GM23338 (cell line): ENCODE results near the gene PARD3. TPM values are rescaled to one million over a fixed set of nuclear protein-coding genes. Genes with fewer than 3 reads are reported as not detected.

Source experiments
- ATAC-seq: fragments of 200-7000 bp; cut with Tn5 transposase; 3 replicates; pipeline ENCODE4 v1.9.1; 2020
- DNase-seq: peaks from one replicate; pipeline ENCODE4 v3.0.0-alpha.2; 2015; ENCODE audit warnings: low spot score
- H2AFZ ChIP-seq: fragments of 200-600 bp; sonication (generic); 2 replicates; pipeline ENCODE4 v1.8.0; 2016; ENCODE audit warnings: antibody characterized with exemption, mild to moderate bottlenecking, moderate library complexity
- H3F3A ChIP-seq: fragments of 200-600 bp; sonication (generic); replicated peaks from 2 replicates; pipeline ENCODE4 v1.8.0; 2017; ENCODE audit warnings: antibody characterized with exemption, mixed run types, low read depth
- H3K27ac ChIP-seq: fragments of 200-600 bp; sonication (generic); 2 replicates; pipeline ENCODE4 v1.6.1; 2016; ENCODE audit warnings: low read depth
- H3K27me3 ChIP-seq: fragments of 200-600 bp; sonication (generic); 2 replicates; pipeline ENCODE4 v1.8.0; 2016; ENCODE audit warnings: mild to moderate bottlenecking, mixed run types, moderate library complexity; ENCODE audit not compliant: insufficient read depth
- H3K36me3 ChIP-seq: fragments of 200-600 bp; sonication (generic); 2 replicates; pipeline ENCODE4 v1.8.0; 2016; ENCODE audit warnings: mild to moderate bottlenecking; ENCODE audit not compliant: insufficient read depth
- H3K4me1 ChIP-seq: fragments of 200-600 bp; sonication (generic); 2 replicates; pipeline ENCODE4 v1.8.0; 2016; ENCODE audit warnings: mild to moderate bottlenecking, moderate library complexity; ENCODE audit not compliant: insufficient read depth
- H3K4me2 ChIP-seq: fragments of 200-600 bp; sonication (generic); 2 replicates; pipeline ENCODE4 v1.7.1; 2017; ENCODE audit warnings: mixed run types
- H3K4me3 ChIP-seq: fragments of 200-600 bp; sonication (generic); 2 replicates; pipeline ENCODE4 v1.6.1; 2016; ENCODE audit warnings: mixed run types
- H3K79me2 ChIP-seq: fragments of 200-600 bp; sonication (generic); replicated peaks from 2 replicates; pipeline ENCODE4 v1.8.0; 2017; ENCODE audit warnings: mild to moderate bottlenecking; ENCODE audit not compliant: insufficient read depth
- H3K9me2 ChIP-seq: fragments of 200-600 bp; sonication (generic); 2 replicates; pipeline ENCODE4 v1.8.0; 2017; ENCODE audit not compliant: insufficient read depth
- H4K20me1 ChIP-seq: fragments of 200-600 bp; sonication (generic); replicated peaks from 2 replicates; pipeline ENCODE4 v1.8.0; 2017; ENCODE audit warnings: mild to moderate bottlenecking; ENCODE audit not compliant: insufficient read depth
- H3K27ac Mint-ChIP-seq: 2 replicates; pipeline ENCODE4 v1.8.0; 2020; ENCODE audit warnings: inconsistent platforms, mild to moderate bottlenecking, moderate library complexity, mixed read lengths
- H3K27me3 Mint-ChIP-seq: 3 replicates; pipeline ENCODE4 v1.8.0; 2022; ENCODE audit warnings: low read depth, mild to moderate bottlenecking, moderate library complexity, mixed read lengths, inconsistent platforms; ENCODE audit not compliant: insufficient read depth, poor library complexity
- H3K36me3 Mint-ChIP-seq: 3 replicates; pipeline ENCODE4 v1.8.0; 2021; ENCODE audit warnings: low read depth, mild to moderate bottlenecking, inconsistent platforms, moderate library complexity, mixed read lengths
- H3K4me1 Mint-ChIP-seq: 3 replicates; pipeline ENCODE4 v1.8.0; 2020; ENCODE audit warnings: mild to moderate bottlenecking, inconsistent platforms, mixed read lengths
- H3K4me3 Mint-ChIP-seq: 3 replicates; pipeline ENCODE4 v1.8.0; 2021; ENCODE audit warnings: moderate library complexity, mild to moderate bottlenecking, inconsistent platforms, mixed read lengths
- H3K9me3 Mint-ChIP-seq: 3 replicates; pipeline ENCODE4 v1.8.0; 2020; ENCODE audit warnings: moderate library complexity, mild to moderate bottlenecking, inconsistent platforms, mixed read lengths
- CREB1 ChIP-seq: fragments of 250-450 bp; sonication (Bioruptor Pico); IDR thresholded peaks from 2 replicates; pipeline ENCODE4 v1.5.0; 2020; ENCODE audit warnings: low read depth, mild to moderate bottlenecking, moderate library complexity
- CTCF ChIP-seq, 2 experiments: fragments of 200-600 bp in 1 of 2; sonication (generic) in 1 of 2; conservative IDR thresholded peaks; 2 replicates each; pipeline versions ENCODE4 v1.5.1 to v1.6.1; 2016 to 2017; ENCODE audit warnings: antibody characterized with exemption in 2 of 2, low read depth in 2 of 2, mild to moderate bottlenecking in 2 of 2, moderate library complexity in 1 of 2
- EZH2 ChIP-seq: fragments of 200-600 bp; sonication (generic); IDR thresholded peaks from one replicate; pipeline ENCODE4 v1.8.0; 2017; ENCODE audit warnings: antibody characterized with exemption, mild to moderate bottlenecking, low read depth; ENCODE audit not compliant: unreplicated experiment
- EZH2phosphoT487 ChIP-seq: fragments of 200-600 bp; sonication (generic); IDR thresholded peaks from one replicate; pipeline ENCODE4 v1.8.1; 2018; ENCODE audit warnings: antibody characterized with exemption; ENCODE audit not compliant: unreplicated experiment
- JUNB ChIP-seq: IDR thresholded peaks from one replicate; pipeline ENCODE4 v1.6.1; 2016; ENCODE audit warnings: antibody characterized with exemption; ENCODE audit not compliant: unreplicated experiment
- REST ChIP-seq: IDR thresholded peaks from one replicate; pipeline ENCODE4 v1.6.1; 2018; ENCODE audit warnings: antibody characterized with exemption; ENCODE audit not compliant: unreplicated experiment
- STAT1 ChIP-seq: IDR thresholded peaks from one replicate; pipeline ENCODE4 v1.6.1; 2016; ENCODE audit warnings: antibody characterized with exemption; ENCODE audit not compliant: unreplicated experiment
- ZNF114 ChIP-seq: fragments of 250-450 bp; sonication (Bioruptor Pico); IDR thresholded peaks from 2 replicates; pipeline ENCODE4 v1.5.0; 2020; ENCODE audit warnings: mild to moderate bottlenecking, moderate library complexity
- ZNF331 ChIP-seq: fragments of 250-450 bp; sonication (Bioruptor Pico); IDR thresholded peaks from 2 replicates; pipeline ENCODE4 v1.5.0; 2020; ENCODE audit warnings: low read depth, mild to moderate bottlenecking, moderate library complexity
- ZNF462 ChIP-seq: fragments of 250-450 bp; sonication (Bioruptor Pico); IDR thresholded peaks from 2 replicates; pipeline ENCODE4 v1.5.0; 2020; ENCODE audit warnings: mild to moderate bottlenecking, moderate library complexity
- polyA plus RNA-seq: library from polyadenylated mRNA; unstranded; fragments of >200 nt; fragmentation: Nextera tagmentation; extraction: Ambion mirVana; gene quantifications from 2 replicates; pipeline ENCODE4 v1.2.1, GENCODE V29; 2016
- total RNA-seq: library from RNA; depleted of rRNA; stranded (reverse); fragments of >200 nt; shearing (Covaris generic); gene quantifications from 2 replicates; pipeline ENCODE4 v1.2.3, GENCODE V29; 2014

Gene PARD3
- total and polyA plus RNA-seq, 2 experiments from 2014 or later: 30.2 to 51.4 TPM

- H3K27me3 Mint-ChIP-seq: peaks cover 1% of the 10 kb centered on the region
- Histone ChIP-seq H3K79me2 (no peaks in the 10 kb centered on the region), H3K4me1 (peaks cover 42% of the 10 kb centered on the region), H3F3A (no peaks in the 10 kb centered on the region), H3K27ac (no peak overlapping the region), H4K20me1 (no peaks in the 10 kb centered on the region), H2AFZ (no peak overlapping the region), H3K9me2 (0 out of 2 replicates have a peak, but pooled peaks cover 2% of the 10 kb centered on the region), H3K4me3 (no peak overlapping the region), H3K4me2 (no peak overlapping the region), H3K27me3 (no peaks in the 10 kb centered on the region), H3K36me3 (no peaks in the 10 kb centered on the region)
- H3K4me1 Mint-ChIP-seq: peaks cover 44% of the 10 kb centered on the region
- DNase-seq (no peak), ATAC-seq (no peak)
- no peak overlapping the region for H3K27ac Mint-ChIP-seq
- TF ChIP-seq EZH2: no peak
- TF ChIP-seq ZNF462: no peak
- no peak for TF ChIP-seq CTCF (conservative IDR thresholded peaks at IDR 0.05; ENCODE audit: low read depth in 2 of 2)
- no peak for TF ChIP-seq REST
- TF ChIP-seq ZNF331: no peak
- no peak for TF ChIP-seq EZH2phosphoT487
- TF ChIP-seq CREB1 (CRISPR knock-in tag): no peak
- no peak for TF ChIP-seq JUNB
- no peak for TF ChIP-seq ZNF114
- TF ChIP-seq STAT1: no peak
- H3K4me3 Mint-ChIP-seq: no peak overlapping the region
- H3K9me3 Mint-ChIP-seq: no peaks in the 10 kb centered on the region; the same call in 2 of the 3 replicates
- H3K36me3 Mint-ChIP-seq: peaks cover 22% of the 10 kb centered on the region; the same call in 2 of the 3 replicates
Observed at GRCh38 chr10:34370126-34370525, 445.0 kb downstream of the PARD3 start.
